Left ventricle myocardium inferior (tissue), 1 donor: ENCODE data around the gene CASP6. TPM values are rescaled to one million over a fixed set of nuclear protein-coding genes. Genes with fewer than 3 reads are reported as not detected.
"Not testable (repeated sequence)": the region's sequence is repeated elsewhere in the genome, so short reads cannot be mapped to it uniquely, and the experiment has no call there.

Experiments used
- DNase-seq: peaks from one replicate; pipeline ENCODE4 v3.0.0-alpha.2; 2020
- H3K27ac ChIP-seq: fragments of 200-600 bp; replicated peaks from 2 replicates; pipeline ENCODE4 v1.8.0; 2021
- H3K27me3 ChIP-seq: fragments of 200-600 bp; 2 replicates; pipeline ENCODE4 v1.8.0; 2021; ENCODE audit warnings: low read depth
- H3K36me3 ChIP-seq: fragments of 200-600 bp; 2 replicates; pipeline ENCODE4 v1.8.0; 2021
- H3K4me1 ChIP-seq: fragments of 200-600 bp; 2 replicates; pipeline ENCODE4 v1.8.0; 2021
- H3K4me3 ChIP-seq: fragments of 200-600 bp; 2 replicates; pipeline ENCODE4 v1.8.0; 2021; ENCODE audit warnings: mild to moderate bottlenecking, moderate library complexity
- H3K9me3 ChIP-seq: fragments of 200-600 bp; replicated peaks from 2 replicates; pipeline ENCODE4 v1.8.0; 2021
- CTCF ChIP-seq: fragments of 200-600 bp; IDR thresholded peaks from 2 replicates; pipeline ENCODE4 v1.8.0; 2021; ENCODE audit warnings: antibody characterized with exemption, mild to moderate bottlenecking, borderline replicate concordance
- intact Hi-C: fragments of 100-400 bp; cut with micrococcal nuclease; formaldehyde crosslinking; loops from one replicate; pipeline ENCODE4 v1.11.0; 2022
- total RNA-seq: library from RNA; stranded (reverse); fragmentation: NEBNext Ultra II Directional; extraction: Animal tissue kit (Norgen Biotek cat#: 25700); gene quantifications from one replicate; pipeline ENCODE4 v1.2.1, GENCODE V29; 2021
- donor health status: DM: no; HTN: yes; CAD: no; lungs with severe emphysema.

The CASP6 gene
- total RNA-seq, 1 donor from 2014 or later = 6.0 TPM

DNA sequence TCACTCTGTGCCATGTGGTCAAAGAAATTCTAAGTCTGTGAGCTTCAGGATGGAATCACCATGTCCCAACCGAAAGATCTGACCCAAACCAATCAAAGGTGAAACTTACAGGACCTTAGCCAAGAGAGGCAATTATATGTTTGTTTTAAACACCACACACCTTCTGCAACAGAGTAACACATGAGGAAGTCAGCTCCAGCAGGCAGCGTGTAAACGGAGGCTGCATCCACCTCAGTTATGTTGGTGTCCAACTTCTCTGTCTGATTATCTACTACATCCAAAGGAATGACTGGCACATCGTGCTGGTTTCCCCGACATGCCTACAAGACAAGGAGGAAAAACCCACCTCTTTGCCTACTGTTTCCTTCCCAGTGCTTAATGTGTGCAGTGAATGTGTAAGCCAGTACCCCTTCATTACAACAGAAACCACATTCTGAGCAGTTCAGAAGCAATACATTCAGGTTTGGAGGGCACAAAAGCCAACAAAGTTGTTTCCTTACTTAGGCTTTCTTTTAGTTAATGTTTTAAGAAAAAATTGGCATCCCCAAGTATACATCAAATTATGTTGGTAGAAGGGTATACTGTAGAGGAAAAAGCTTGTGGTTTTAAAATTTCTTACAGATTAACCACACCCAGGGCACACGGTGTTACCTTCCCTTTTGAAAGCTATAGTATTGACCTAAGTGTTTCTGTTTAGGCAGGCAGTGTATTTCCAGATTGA, 12.4 kb downstream of the CASP6 start:
- H3K9me3 ChIP-seq = no peaks in the 10 kb centered on the region
- no peaks in the 10 kb centered on the region for H3K4me1 ChIP-seq
- no peak for DNase-seq
- no peaks in the 10 kb centered on the region for H3K27me3 ChIP-seq
- H3K4me3 ChIP-seq = no peak overlapping the region
- intact Hi-C loops = no loop called here
- TF ChIP-seq CTCF = no peak
- H3K36me3 ChIP-seq = peaks cover 62% of the 10 kb centered on the region
- H3K27ac ChIP-seq = no peak overlapping the region

DNA sequence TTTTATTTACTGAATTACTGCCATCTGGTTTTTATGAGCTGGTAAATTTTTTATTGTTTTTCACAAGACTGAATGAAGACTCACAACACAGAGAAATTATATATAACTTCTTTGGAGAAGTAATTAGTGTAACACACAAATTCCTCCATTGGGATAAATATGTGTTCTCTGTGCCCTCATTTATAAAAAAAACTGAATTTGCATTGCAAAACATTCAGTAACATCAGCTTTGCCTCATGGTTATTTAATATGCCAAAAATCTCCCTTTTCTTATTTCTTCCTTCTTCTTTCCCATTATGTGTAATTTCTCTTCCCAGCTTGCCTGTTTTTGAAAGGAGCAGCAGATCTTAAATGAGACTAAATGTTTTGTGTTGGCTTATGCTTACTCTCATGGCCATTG, 18.5 kb downstream of the CASP6 start:
- Histone ChIP-seq H3K9me3 (no peaks in the 10 kb centered on the region), H3K27ac (no peak overlapping the region), H3K36me3 (peaks cover 34% of the 10 kb centered on the region), H3K27me3 (no peaks in the 10 kb centered on the region), H3K4me1 (no peaks in the 10 kb centered on the region), H3K4me3 (no peak overlapping the region)
- intact Hi-C loops = no loop called here
- TF ChIP-seq CTCF = no peak
- DNase-seq = no peak

- H3K4me1 ChIP-seq = no peaks in the 10 kb centered on the region
- no peaks in the 10 kb centered on the region for H3K9me3 ChIP-seq
- no peak for DNase-seq
- H3K36me3 ChIP-seq = peaks cover 29% of the 10 kb centered on the region
- H3K27me3 ChIP-seq = no peaks in the 10 kb centered on the region
- intact Hi-C loops = no loop called here
- H3K27ac ChIP-seq = no peak overlapping the region
- no peak overlapping the region for H3K4me3 ChIP-seq
- TF ChIP-seq CTCF = no peak
Measured at GRCh38 chr4:109683621-109684253, 19.5 kb downstream of the CASP6 start.

GRCh38 chr4:109682875-109683274, 20.4 kb downstream of the CASP6 start:
- H3K27me3 ChIP-seq = no peaks in the 10 kb centered on the region

GRCh38 chr4:109678925-109679324, 24.3 kb downstream of the CASP6 start:
- H3K9me3 ChIP-seq, intact Hi-C loops, H3K36me3 ChIP-seq, H3K4me3 ChIP-seq, DNase-seq, H3K27ac ChIP-seq, H3K27me3 ChIP-seq, H3K4me1 ChIP-seq: not testable (repeated sequence)

More at GRCh38 chr4:109682875-109683274, 20.4 kb downstream of the CASP6 start:
- no peak for DNase-seq
- Histone ChIP-seq H3K4me1 (no peaks in the 10 kb centered on the region), H3K27ac (no peak overlapping the region), H3K36me3 (peaks cover 25% of the 10 kb centered on the region), H3K4me3 (no peak overlapping the region), H3K9me3 (no peaks in the 10 kb centered on the region)
- TF ChIP-seq CTCF = no peak
- intact Hi-C loops = no loop called here

DNA sequence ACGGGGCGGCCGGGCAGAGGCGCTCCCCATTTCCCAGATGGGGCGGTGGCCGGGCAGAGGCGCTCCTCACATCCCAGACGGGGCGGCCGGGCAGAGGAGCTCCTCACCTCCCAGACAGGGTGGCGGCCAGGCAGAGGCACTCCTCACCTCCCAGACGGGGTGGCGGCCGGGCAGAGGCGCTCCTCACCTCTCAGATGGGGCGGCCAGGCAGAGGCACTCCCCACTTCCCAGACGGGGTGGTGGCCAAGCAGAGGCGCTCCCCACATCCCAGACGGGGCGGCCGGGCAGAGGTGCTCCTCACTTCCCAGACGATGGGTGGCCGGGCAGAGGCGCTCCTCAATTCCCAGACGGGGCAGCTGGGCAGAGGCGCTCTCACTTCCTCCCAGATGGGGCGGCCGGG, 24.8 kb downstream of the CASP6 start:
- intact Hi-C loops, H3K9me3 ChIP-seq, H3K27ac ChIP-seq, H3K27me3 ChIP-seq, H3K4me1 ChIP-seq, H3K4me3 ChIP-seq, H3K36me3 ChIP-seq, DNase-seq: not testable (repeated sequence)
